ENCODE results near the gene PRRT4. TPM values are rescaled to one million over a fixed set of nuclear protein-coding genes. Genes with fewer than 3 reads are reported as not detected.

PRRT4 gene
- total RNA-seq, 1 experiment from 2014 or later = not detected

DNA sequence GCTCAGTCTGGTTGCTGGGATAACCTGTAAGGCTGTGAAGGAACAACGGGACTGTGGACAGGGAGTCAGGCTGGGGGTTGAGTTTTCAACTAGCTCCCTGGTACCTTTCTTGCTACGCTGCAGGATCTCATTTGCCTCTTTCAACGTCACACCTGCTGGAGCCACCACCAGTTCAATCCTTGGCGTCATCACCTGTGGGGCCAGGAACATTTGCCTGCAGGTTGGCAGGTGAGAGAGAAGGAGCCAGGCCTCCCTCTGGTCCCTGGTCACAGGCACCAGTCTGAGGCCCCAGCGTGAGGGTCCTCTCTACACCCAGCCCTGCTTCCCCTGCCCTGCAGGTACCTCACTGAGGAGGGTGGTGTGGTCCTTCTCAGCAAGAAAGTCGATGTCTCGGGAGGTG, 38.5 kb upstream of the PRRT4 start:
- no peak for DNase-seq

GRCh38 chr7:128398841-128399135, 37.3 kb upstream of the PRRT4 start:
- no peak overlapping the region for H3K4me3 ChIP-seq
- no peak for DNase-seq
- no peaks in the 10 kb centered on the region for H3K27me3 ChIP-seq
- H3K36me3 ChIP-seq = peaks cover 8% of the 10 kb centered on the region
- H3K9me3 ChIP-seq = no peaks in the 10 kb centered on the region

More for the DNA sequence above, 38.5 kb upstream of the PRRT4 start:
- Histone ChIP-seq H3K27me3 (no peaks in the 10 kb centered on the region), H3K9me3 (no peaks in the 10 kb centered on the region), H3K36me3 (peaks cover 8% of the 10 kb centered on the region), H3K4me3 (no peak overlapping the region)

- no peak overlapping the region for H3K4me3 ChIP-seq
- DNase-seq = no peak
- peaks cover 8% of the 10 kb centered on the region for H3K36me3 ChIP-seq
- H3K9me3 ChIP-seq = no peaks in the 10 kb centered on the region
- no peaks in the 10 kb centered on the region for H3K27me3 ChIP-seq
Observed at GRCh38 chr7:128398016-128398840, 36.7 kb upstream of the PRRT4 start.

GRCh38 chr7:128396357-128396756, 34.9 kb upstream of the PRRT4 start:
- Histone ChIP-seq H3K27me3 (no peaks in the 10 kb centered on the region), H3K9me3 (no peaks in the 10 kb centered on the region), H3K4me3 (no peak overlapping the region), H3K36me3 (peaks cover 8% of the 10 kb centered on the region)
- no peak for DNase-seq

DNA sequence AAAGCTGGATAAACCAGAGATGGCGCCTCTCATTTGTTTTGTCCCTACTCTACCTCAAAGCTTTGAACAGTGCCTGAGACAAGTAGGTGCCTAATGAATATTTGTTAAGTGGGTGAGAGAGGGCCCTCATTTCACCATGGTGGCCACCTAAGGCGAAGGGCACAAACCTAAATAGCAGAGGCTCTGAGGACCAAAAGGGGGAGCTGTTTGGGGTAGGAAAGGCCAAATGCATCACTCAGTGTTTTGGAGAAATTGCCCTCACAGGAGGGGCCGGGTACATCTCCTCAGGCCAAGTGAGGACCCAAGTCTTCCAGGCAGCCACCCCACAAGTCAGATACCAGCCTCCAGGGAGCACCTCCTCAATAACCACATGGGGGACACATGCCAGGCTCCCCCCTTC, 34.3 kb upstream of the PRRT4 start:
- DNase-seq = no peak
- peaks cover 8% of the 10 kb centered on the region for H3K36me3 ChIP-seq
- H3K4me3 ChIP-seq = no peak overlapping the region
- H3K27me3 ChIP-seq = no peaks in the 10 kb centered on the region
- H3K9me3 ChIP-seq = no peaks in the 10 kb centered on the region

DNA sequence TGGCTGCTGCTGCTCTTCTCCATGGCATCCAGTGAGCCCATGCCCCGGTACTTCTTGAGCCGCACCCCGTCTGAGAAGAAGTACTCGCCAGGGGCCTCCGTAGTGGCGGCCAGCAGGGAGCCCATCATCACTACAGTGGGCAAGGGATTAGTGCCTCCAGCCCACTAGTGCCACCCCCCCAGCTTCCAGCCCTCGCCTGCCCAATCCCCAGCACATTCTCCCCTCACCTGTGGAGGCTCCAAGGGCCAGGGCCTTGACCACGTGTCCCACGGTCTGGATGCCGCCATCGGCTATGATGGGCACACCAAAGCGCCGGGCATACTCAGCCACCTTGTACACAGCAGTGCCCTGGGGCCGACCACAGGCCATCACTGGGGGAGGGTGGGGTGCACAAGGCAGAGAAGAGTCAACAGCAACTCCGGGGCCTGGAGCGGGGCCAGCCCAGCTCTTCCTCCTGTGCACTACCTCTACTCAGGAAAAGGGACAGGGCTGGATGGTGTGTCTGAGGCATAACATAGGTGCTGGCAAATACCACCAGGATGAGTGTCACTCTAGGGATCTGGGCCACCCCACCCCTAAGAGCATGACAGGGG, 33.5 kb upstream of the PRRT4 start:
- Histone ChIP-seq H3K27me3 (no peaks in the 10 kb centered on the region), H3K4me3 (no peak overlapping the region), H3K9me3 (no peaks in the 10 kb centered on the region), H3K36me3 (peaks cover 8% of the 10 kb centered on the region)
- no peak for DNase-seq

GRCh38 chr7:128393526-128394330, 32.2 kb upstream of the PRRT4 start:
- Histone ChIP-seq H3K4me3 (no peak overlapping the region), H3K9me3 (no peaks in the 10 kb centered on the region), H3K27me3 (no peaks in the 10 kb centered on the region), H3K36me3 (peaks cover 8% of the 10 kb centered on the region)
- no peak for DNase-seq

- DNase-seq = no peak
- no peak overlapping the region for H3K4me3 ChIP-seq
- peaks cover 1% of the 10 kb centered on the region for H3K36me3 ChIP-seq
- H3K27me3 ChIP-seq = no peaks in the 10 kb centered on the region; the same call in 1 of the 2 replicates
- H3K9me3 ChIP-seq = no peaks in the 10 kb centered on the region
Observed at GRCh38 chr7:128392446-128393327, 31.2 kb upstream of the PRRT4 start.

DNA sequence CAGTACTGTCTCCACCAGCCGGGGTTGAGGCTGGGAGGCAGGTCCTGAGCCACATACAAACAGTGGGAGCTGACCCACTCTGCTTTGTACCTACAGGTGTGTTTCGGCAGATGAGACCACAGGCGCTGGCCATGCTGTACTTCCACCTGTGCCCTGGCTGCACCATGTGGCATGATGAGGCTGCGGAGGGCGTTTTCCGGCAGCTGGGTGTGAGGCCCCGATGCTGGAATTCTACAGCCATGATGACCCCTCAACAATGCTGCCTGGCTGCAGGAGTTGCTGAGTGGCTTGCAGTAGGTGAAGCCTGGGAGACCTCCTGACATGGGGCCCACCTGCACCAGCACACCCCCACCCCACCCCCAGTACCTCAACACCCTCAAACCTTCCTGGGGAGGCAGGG, 30.3 kb upstream of the PRRT4 start:
- no peak for DNase-seq
- Histone ChIP-seq H3K4me3 (no peak overlapping the region), H3K9me3 (no peaks in the 10 kb centered on the region), H3K36me3 (no peaks in the 10 kb centered on the region; the same call in 1 of the 2 replicates), H3K27me3 (no peaks in the 10 kb centered on the region; the same call in 1 of the 2 replicates)

DNA sequence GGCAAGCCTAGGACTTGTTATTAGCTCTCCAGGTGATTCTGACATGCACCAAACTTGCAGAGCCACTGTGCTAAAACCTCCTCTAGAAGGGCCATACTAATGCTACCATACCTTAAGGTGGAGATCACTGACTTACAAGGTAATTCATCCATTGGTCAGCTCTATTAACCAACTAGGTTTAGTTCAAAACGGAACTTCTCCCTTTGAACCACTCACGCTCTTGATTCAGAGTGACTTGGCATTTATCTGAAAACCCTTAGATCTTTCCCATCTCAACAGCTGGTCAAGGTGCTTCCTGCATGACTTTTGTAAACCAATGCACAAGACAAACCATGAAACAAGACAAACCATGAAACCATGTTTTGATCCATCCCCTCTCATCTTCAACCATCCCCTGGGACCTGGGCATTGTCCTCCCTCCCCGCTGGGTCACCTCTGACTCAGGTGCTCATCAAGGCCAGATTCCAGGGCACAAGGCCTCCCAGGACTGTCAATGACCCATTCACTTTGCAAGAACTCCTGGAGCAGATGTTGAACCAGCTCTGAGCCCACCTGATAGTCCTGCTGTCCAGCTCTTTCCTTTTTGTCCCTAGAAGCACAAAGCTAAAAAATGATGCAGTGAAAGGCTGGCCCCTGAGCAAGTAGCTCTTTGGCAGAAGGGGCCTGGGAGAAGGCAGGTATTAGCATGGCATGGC, 29.5 kb upstream of the PRRT4 start:
- no peak overlapping the region for H3K4me3 ChIP-seq
- no peak for DNase-seq
- no peaks in the 10 kb centered on the region for H3K9me3 ChIP-seq
- H3K36me3 ChIP-seq = no peaks in the 10 kb centered on the region
- H3K27me3 ChIP-seq = no peaks in the 10 kb centered on the region; the same call in 1 of the 2 replicates

- no peak for DNase-seq
- Histone ChIP-seq H3K4me3 (no peak overlapping the region), H3K36me3 (no peaks in the 10 kb centered on the region), H3K27me3 (no peaks in the 10 kb centered on the region; the same call in 1 of the 2 replicates), H3K9me3 (no peaks in the 10 kb centered on the region)
Observed at GRCh38 chr7:128389618-128390329, 28.3 kb upstream of the PRRT4 start.

DNA sequence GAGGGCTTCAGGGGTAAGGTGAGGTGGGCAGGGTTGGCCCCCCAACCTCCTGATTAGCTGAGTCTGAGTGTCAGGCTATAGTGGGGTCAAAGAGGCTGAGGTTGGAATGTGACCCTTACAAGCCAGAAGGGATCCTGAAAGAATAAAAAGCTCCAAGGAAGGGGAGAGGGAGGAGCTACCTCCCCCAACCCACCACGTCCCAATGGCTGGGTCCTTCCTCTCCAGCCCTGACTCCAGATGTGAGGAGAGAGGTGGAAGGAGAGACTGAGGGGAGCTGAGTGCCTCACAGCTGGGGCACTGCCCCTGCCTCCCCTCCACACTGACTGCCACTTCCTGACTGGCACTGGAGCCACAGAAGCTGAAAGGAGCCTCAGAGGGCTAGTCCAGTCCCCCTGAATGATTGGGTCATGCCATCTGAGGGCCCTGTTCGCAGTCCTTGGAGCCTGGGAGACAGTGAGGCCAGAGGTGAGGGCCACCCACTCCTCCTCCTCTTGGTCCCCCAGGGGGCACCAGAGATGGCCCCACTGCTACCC, 27.7 kb upstream of the PRRT4 start:
- Histone ChIP-seq H3K4me3 (no peak overlapping the region), H3K36me3 (no peaks in the 10 kb centered on the region), H3K27me3 (no peaks in the 10 kb centered on the region; the same call in 1 of the 2 replicates), H3K9me3 (no peaks in the 10 kb centered on the region)
- no peak for DNase-seq

GRCh38 chr7:128388145-128388485, 26.6 kb upstream of the PRRT4 start:
- DNase-seq = no peak
- no peaks in the 10 kb centered on the region for H3K36me3 ChIP-seq
- H3K27me3 ChIP-seq = no peaks in the 10 kb centered on the region; the same call in 1 of the 2 replicates
- H3K4me3 ChIP-seq = no peak overlapping the region
- no peaks in the 10 kb centered on the region for H3K9me3 ChIP-seq

GRCh38 chr7:128387216-128388144, 26.0 kb upstream of the PRRT4 start:
- H3K27me3 ChIP-seq = no peaks in the 10 kb centered on the region; the same call in 1 of the 2 replicates
- no peak overlapping the region for H3K4me3 ChIP-seq
- no peaks in the 10 kb centered on the region for H3K9me3 ChIP-seq
- no peaks in the 10 kb centered on the region for H3K36me3 ChIP-seq
- peak; percentile 55 for DNase-seq

All from MG63 (cell line).